PC-9 (cell line): Measurements from ENCODE around the gene LKAAEAR1. TPM values are rescaled to one million over a fixed set of nuclear protein-coding genes. Genes with fewer than 3 reads are reported as not detected.
"Not testable (repeated sequence)": the region's sequence is repeated elsewhere in the genome, so short reads cannot be mapped to it uniquely, and the experiment has no call there.

Experiments used
- BruUV-seq: library from RNA; stranded (reverse); fragments of 400-500 nt; replicated peaks from 2 replicates; lab custom pipeline; 2021; lab: Mats Ljungman, UMichigan
- CTCF ChIA-PET: fragments of 300-600 bp; sonication (Branson Sonifier 250); formaldehyde crosslinking; loops from one replicate; lab custom pipeline; 2022; ENCODE audit warnings: antibody characterized with exemption; lab: Charles Lee
- POLR2A ChIA-PET: fragments of 300-600 bp; sonication (Branson Sonifier 250); formaldehyde crosslinking; loops from one replicate; lab custom pipeline; 2022; ENCODE audit warnings: antibody characterized with exemption; ENCODE audit not compliant: unreplicated experiment; lab: Charles Lee
- DNase-seq, 2 experiments: peaks; one replicate each; pipeline versions ENCODE4 v3.0.0 to v3.0.0-alpha.2; 2015 to 2022; ENCODE audit warnings: mixed read lengths in 1 of 2
- H2AFZ ChIP-seq: fragments of 200-600 bp; sonication (generic); 2 replicates; pipeline ENCODE4 v1.8.1; 2017; ENCODE audit warnings: antibody characterized with exemption
- H3F3A ChIP-seq: fragments of 200-600 bp; sonication (generic); 2 replicates; pipeline ENCODE4 v1.8.1; 2017; ENCODE audit warnings: antibody characterized with exemption, mild to moderate bottlenecking, low read depth; ENCODE audit not compliant: insufficient read depth
- H3K27ac ChIP-seq: fragments of 200-600 bp; sonication (generic); 2 replicates; pipeline ENCODE4 v1.6.1; 2016; ENCODE audit warnings: mixed run types
- H3K27me3 ChIP-seq: fragments of 200-600 bp; sonication (generic); 2 replicates; pipeline ENCODE4 v1.6.1; 2016; ENCODE audit warnings: low read depth, mixed run types; ENCODE audit not compliant: insufficient read depth
- H3K36me3 ChIP-seq: fragments of 200-600 bp; sonication (generic); 2 replicates; pipeline ENCODE4 v1.6.1; 2016; ENCODE audit warnings: low read depth, mixed run types
- H3K4me1 ChIP-seq: fragments of 200-600 bp; sonication (generic); replicated peaks from 2 replicates; pipeline ENCODE4 v1.6.1; 2016; ENCODE audit warnings: mixed run types; ENCODE audit not compliant: insufficient read depth
- H3K4me2 ChIP-seq: fragments of 200-600 bp; sonication (generic); 2 replicates; pipeline ENCODE4 v1.6.1; 2017; ENCODE audit warnings: mixed run types
- H3K4me3 ChIP-seq: fragments of 200-600 bp; sonication (generic); 2 replicates; pipeline ENCODE4 v1.6.1; 2016; ENCODE audit warnings: mixed run types
- H3K79me2 ChIP-seq: fragments of 200-600 bp; sonication (generic); 2 replicates; pipeline ENCODE4 v1.6.1; 2017; ENCODE audit warnings: low read depth, mixed run types
- H3K9me2 ChIP-seq: fragments of 200-600 bp; sonication (generic); 2 replicates; pipeline ENCODE4 v1.8.1; 2017; ENCODE audit warnings: mild to moderate bottlenecking; ENCODE audit not compliant: insufficient read depth
- H3K9me3 ChIP-seq: fragments of 200-600 bp; sonication (generic); 2 replicates; pipeline ENCODE4 v1.8.1; 2016; ENCODE audit warnings: low read depth; ENCODE audit not compliant: insufficient read depth
- H4K20me1 ChIP-seq: fragments of 200-600 bp; sonication (generic); 2 replicates; pipeline ENCODE4 v1.8.1; 2017; ENCODE audit not compliant: insufficient read depth
- CTCF ChIP-seq: fragments of 200-600 bp; sonication (generic); conservative IDR thresholded peaks from 2 replicates; pipeline ENCODE4 v1.6.1; 2017; ENCODE audit warnings: mixed run types, antibody characterized with exemption, mild to moderate bottlenecking, moderate library complexity
- EZH2 ChIP-seq: fragments of 200-600 bp; sonication (generic); IDR thresholded peaks from 2 replicates; pipeline ENCODE4 v1.8.0; 2017; ENCODE audit warnings: antibody characterized with exemption, low read depth
- intact Hi-C: fragments of 100-400 bp; cut with micrococcal nuclease; formaldehyde crosslinking; loops from one replicate; pipeline ENCODE4 v1.10.0; 2022; ENCODE audit not compliant: unreplicated experiment
- total RNA-seq: library from RNA; stranded (reverse); gene quantifications from 2 replicates; pipeline ENCODE4 v1.2.3, GENCODE V29; 2021

LKAAEAR1 gene
- total RNA-seq, 1 experiment from 2014 or later = not detected

- Histone ChIP-seq H3K4me3 (no peak overlapping the region), H3K27me3 (peaks cover 50% of the 10 kb centered on the region), H4K20me1 (no peaks in the 10 kb centered on the region), H3K36me3 (no peaks in the 10 kb centered on the region), H2AFZ (no peak overlapping the region), H3K4me2 (no peak overlapping the region), H3K9me2 (no peaks in the 10 kb centered on the region), H3K9me3 (no peaks in the 10 kb centered on the region), H3F3A (peaks cover 6% of the 10 kb centered on the region; the same call in 1 of the 2 replicates), H3K27ac (no peak overlapping the region), H3K79me2 (no peaks in the 10 kb centered on the region), H3K4me1 (no peaks in the 10 kb centered on the region)
- intact Hi-C loops = loop anchor here (2.0 to 5.0 kb wide), 4 partner anchors 39 to 583 kb away; partner anchors contain the start of genes LKAAEAR1, OPRL1 and UCKL1
- ChIA-PET CTCF (no interaction called here), POLR2A (no interaction called here)
- DNase-seq = peak in 1 of 2 experiments; percentile 29
- TF ChIP-seq EZH2 (no peak), CTCF (no peak)
- BruUV-seq = no TSS peak
These were observed 37.4 kb upstream of the LKAAEAR1 start for GRCh38 chr20:64121586-64121985.

GRCh38 chr20:64119681-64120341, 35.6 kb upstream of the LKAAEAR1 start:
- no peaks in the 10 kb centered on the region for H3K36me3 ChIP-seq
- intact Hi-C loops = loop anchor here (1.0 to 5.0 kb wide), 5 partner anchors 38 to 581 kb away; partner anchors contain the start of genes LKAAEAR1, OPRL1 and UCKL1
- H3K79me2 ChIP-seq = no peaks in the 10 kb centered on the region
- no peak overlapping the region for H2AFZ ChIP-seq
- H3K27ac ChIP-seq = no peak overlapping the region
- H3K9me2 ChIP-seq = no peaks in the 10 kb centered on the region
- no peak overlapping the region for H3K4me3 ChIP-seq
- peaks cover 6% of the 10 kb centered on the region; the same call in 1 of the 2 replicates for H3F3A ChIP-seq
- TF ChIP-seq CTCF (no peak), EZH2 (no peak)
- H3K4me2 ChIP-seq = no peak overlapping the region
- peak in 1 of 2 experiments; percentile 28 for DNase-seq
- BruUV-seq = no TSS peak
- no peaks in the 10 kb centered on the region for H4K20me1 ChIP-seq
- ChIA-PET CTCF (interaction anchor here (0.5 to 1.8 kb wide), 3 partner anchors 80 to 1147 kb away, joined by 3 to 7 read pairs (median 3); no protein-coding TSS in a partner anchor), POLR2A (no interaction called here)
- H3K9me3 ChIP-seq = no peaks in the 10 kb centered on the region
- peaks cover 55% of the 10 kb centered on the region for H3K27me3 ChIP-seq
- no peaks in the 10 kb centered on the region for H3K4me1 ChIP-seq

GRCh38 chr20:64119301-64119680, 35.1 kb upstream of the LKAAEAR1 start:
- Histone ChIP-seq H3K4me3 (no peak overlapping the region), H3F3A (peaks cover 6% of the 10 kb centered on the region; the same call in 1 of the 2 replicates), H3K79me2 (no peaks in the 10 kb centered on the region), H3K4me2 (no peak overlapping the region), H3K9me2 (no peaks in the 10 kb centered on the region), H4K20me1 (no peaks in the 10 kb centered on the region), H3K36me3 (no peaks in the 10 kb centered on the region), H3K27ac (no peak overlapping the region), H2AFZ (no peak overlapping the region), H3K4me1 (no peaks in the 10 kb centered on the region), H3K9me3 (no peaks in the 10 kb centered on the region), H3K27me3 (peaks cover 55% of the 10 kb centered on the region)
- intact Hi-C loops = no loop called here
- peak in 1 of 2 experiments; percentile 32 for DNase-seq
- ChIA-PET CTCF (interaction anchor here (1.8 kb wide), 1 partner anchor 80 kb away, joined by 7 read pairs; no protein-coding TSS in a partner anchor), POLR2A (interaction anchor here (0.7 kb wide), 1 partner anchor 56 kb away, joined by 14 read pairs; the partner anchor contains the start of gene TCEA2)
- TF ChIP-seq EZH2 (no peak), CTCF (no peak)
- no TSS peak for BruUV-seq

GRCh38 chr20:64117432-64117777, 33.2 kb upstream of the LKAAEAR1 start:
- H2AFZ ChIP-seq, intact Hi-C loops: not testable (repeated sequence)

More at GRCh38 chr20:64117432-64117777, 33.2 kb upstream of the LKAAEAR1 start:
- H4K20me1 ChIP-seq, DNase-seq, H3K36me3 ChIP-seq, H3K4me2 ChIP-seq, H3K4me3 ChIP-seq, H3F3A ChIP-seq, POLR2A ChIA-PET, H3K9me2 ChIP-seq, H3K4me1 ChIP-seq, H3K79me2 ChIP-seq, BruUV-seq, H3K27ac ChIP-seq, H3K9me3 ChIP-seq: not testable (repeated sequence)
- CTCF ChIA-PET = interaction anchor here (0.6 kb wide), 1 partner anchor 15 kb away, joined by 9 read pairs; no protein-coding TSS in a partner anchor
- H3K27me3 ChIP-seq = peaks cover 55% of the 10 kb centered on the region
